ENCODE results near the gene PLXNB1. TPM values are rescaled to one million over a fixed set of nuclear protein-coding genes. Genes with fewer than 3 reads are reported as not detected.

Gene PLXNB1
- total and polyA plus RNA-seq, 10 of the 15 experiments (the other 5 are each of a cell fraction or from before 2014, with no cell fraction given), result 0.18 to 15.1 (median 5.3) TPM

DNA sequence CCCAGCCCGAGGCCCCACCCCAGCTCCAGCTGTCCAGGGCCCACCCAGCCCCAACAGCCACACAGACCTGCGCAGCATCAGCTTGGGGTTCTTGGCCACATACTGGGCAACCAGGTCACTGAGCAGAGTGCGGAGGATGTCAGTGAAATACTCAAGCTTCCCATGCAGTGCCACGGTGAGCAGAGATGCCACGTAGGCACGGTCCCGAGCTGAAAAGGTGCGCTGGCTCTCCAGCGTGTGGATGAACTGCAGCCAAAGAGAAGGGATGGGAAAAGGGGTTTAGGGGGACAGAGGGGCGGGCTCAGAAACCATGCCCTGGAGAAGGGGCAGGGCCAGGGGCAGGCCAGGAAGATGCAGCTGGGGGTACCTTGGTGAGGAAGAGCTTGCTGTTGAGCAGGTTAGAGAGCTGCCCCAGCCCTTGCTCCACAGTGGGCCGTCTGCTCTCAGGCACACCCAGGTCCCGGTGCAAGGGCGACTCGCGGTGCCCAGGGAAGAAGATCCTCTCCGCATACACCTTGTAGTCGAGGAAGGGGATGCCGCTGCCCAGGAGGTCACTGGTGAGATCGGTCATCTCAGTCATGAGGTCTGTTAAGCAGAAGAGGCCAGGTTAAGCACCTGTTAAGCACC is 17.4 kb downstream of the PLXNB1 start:
- no peak overlapping the region for H3K4me3 ChIP-seq
- H3K9me3 ChIP-seq (replicated peaks; ENCODE audit: control insufficient read depth, insufficient read depth, low read length), result no peaks in the 10 kb centered on the region
- RAD21 ChIA-PET (ENCODE audit: unreplicated experiment), result interaction anchor here (0.7 to 1.4 kb wide), 2 partner anchors 12 to 778 kb away, joined by 3 to 4 read pairs; no protein-coding TSS in a partner anchor
- H3K27me3 ChIP-seq (replicated peaks in 1 of 2; ENCODE audit: control insufficient read depth in 2 of 2, insufficient read depth in 2 of 2, low read length in 1 of 2), result no peaks in the 10 kb centered on the region
- CTCF ChIA-PET, result interaction anchor here (2.7 to 22.0 kb wide), 2 partner anchors 12 to 24 kb away, joined by 8 to 757 read pairs; partner anchors contain the start of genes CCDC51 and TMA7
- H2AFZ ChIP-seq (ENCODE audit: control insufficient read depth, low read depth, low read length), result no peak overlapping the region
- no peak for DNase-seq (ENCODE audit: low read depth, low spot score)
- H3K4me2 ChIP-seq (ENCODE audit: control insufficient read depth, insufficient read depth), result no peak overlapping the region
- POLR2A ChIA-PET, result no interaction called here
- in situ Hi-C loops (cut with MboI) (no loop called here), intact Hi-C loops (cut with micrococcal nuclease; ENCODE audit: unreplicated experiment) (no loop called here)
- no peak for FAIRE-seq
- H4K20me1 ChIP-seq (ENCODE audit: control insufficient read depth, insufficient read depth), result no peaks in the 10 kb centered on the region
- SMC1A ChIA-PET (ENCODE audit: uncharacterized antibody, unreplicated experiment), result no interaction called here
- TF ChIP-seq CUX1 (IDR thresholded peaks at IDR 0.05; ENCODE audit: insufficient replicate concordance, low read depth, low read length) (no peak), FOXM1 (IDR thresholded peaks at IDR 0.05; ENCODE audit: low read depth, low read length) (no peak)
- WGBS (ENCODE audit: insufficient coverage, insufficient replicate concordance, low lambda C conversion rate, missing lambda C conversion rate), result 43% methylated on average over 18 of the region's 19 CpGs
- no peak overlapping the region for H3K27ac ChIP-seq (ENCODE audit: control insufficient read depth, insufficient read depth)
- no peaks in the 10 kb centered on the region for H3K4me1 ChIP-seq (ENCODE audit: control insufficient read depth, insufficient read depth, low read length)
- no TSS peak for BruUV-seq (replicated peaks)
- no peaks in the 10 kb centered on the region for H3K36me3 ChIP-seq (ENCODE audit: control insufficient read depth in 2 of 2, insufficient read depth in 2 of 2, low read length in 1 of 2)
- H3K79me2 ChIP-seq (ENCODE audit: control insufficient read depth, insufficient read depth, low read length), result no peaks in the 10 kb centered on the region
- no peak overlapping the region for H3K9ac ChIP-seq (ENCODE audit: control insufficient read depth, insufficient read depth, low read length)
- no peak for ATAC-seq
